Vagina (tissue), 2 donors: Measurements from ENCODE around the gene CGNL1. TPM values are rescaled to one million over a fixed set of nuclear protein-coding genes. Genes with fewer than 3 reads are reported as not detected.

ENCODE experiments used
- DNase-seq, 2 donors: peaks; one replicate each; pipeline ENCODE4 v3.0.0-alpha.2; 2017; ENCODE audit errors: extremely low spot score in 2 of 2
- H3K27ac ChIP-seq: fragments of 200-600 bp; sonication (generic); one replicate; pipeline ENCODE4 v1.5.1; 2019
- H3K27me3 ChIP-seq: fragments of 200-600 bp; sonication (generic); one replicate; pipeline ENCODE4 v1.5.1; 2019
- H3K36me3 ChIP-seq, 2 donors: fragments of 200-600 bp; sonication (generic); one replicate each; pipeline ENCODE4 v1.5.1; 2017 to 2019
- H3K4me1 ChIP-seq: fragments of 200-600 bp; sonication (generic); one replicate; pipeline ENCODE4 v1.5.1; 2019
- H3K4me3 ChIP-seq, 2 donors: fragments of 200-600 bp; sonication (generic); 1 replicate in 1 of 2; 2 replicates in 1 of 2; pipeline ENCODE4 v1.5.1; 2016 to 2019
- H3K9me3 ChIP-seq: fragments of 200-600 bp; sonication (generic); one replicate; pipeline ENCODE4 v1.5.1; 2019
- CTCF ChIP-seq, 3 experiments: fragments of 450-650 bp in 2 of 3; fragments of 200-600 bp in 1 of 3; sonication (generic) in 1 of 3; IDR thresholded peaks; one replicate each; pipeline ENCODE4 v1.5.1; 2017 to 2019; ENCODE audit warnings: antibody characterized with exemption in 3 of 3, mild to moderate bottlenecking in 2 of 3, moderate library complexity in 2 of 3
- POLR2A ChIP-seq, 2 donors: fragments of 450-650 bp; IDR thresholded peaks; one replicate each; pipeline ENCODE4 v1.6.1; 2017; ENCODE audit warnings: antibody characterized with exemption in 2 of 2, mild to moderate bottlenecking in 2 of 2, moderate library complexity in 2 of 2
- POLR2AphosphoS5 ChIP-seq, 2 donors: sonication (generic); formaldehyde crosslinking; IDR thresholded peaks; one replicate each; pipeline ENCODE4 v1.9.0; 2017; ENCODE audit warnings: antibody characterized with exemption in 2 of 2, mild to moderate bottlenecking in 2 of 2, low read depth in 1 of 2; ENCODE audit not compliant: insufficient read depth in 1 of 2
- intact Hi-C: fragments of 100-400 bp; cut with DNase I; formaldehyde crosslinking; loops from one replicate; pipeline ENCODE4 v1.15.1; 2023
- total RNA-seq: library from RNA; depleted of rRNA; stranded (reverse); fragments of >200 nt; gene quantifications from one replicate; pipeline ENCODE4 v1.2.3, GENCODE V29; 2016

Gene CGNL1
- total RNA-seq, 1 donor from 2014 or later: 38.3 TPM

- Histone ChIP-seq H3K4me3 (no peak overlapping the region), H3K27me3 (no peaks in the 10 kb centered on the region), H3K27ac (no peak overlapping the region), H3K9me3 (no peaks in the 10 kb centered on the region), H3K36me3 (no peaks in the 10 kb centered on the region), H3K4me1 (no peaks in the 10 kb centered on the region)
- no peak for DNase-seq
- intact Hi-C loops: loop anchor here (5.0 kb wide), 1 partner anchor 179 kb away; no protein-coding TSS in a partner anchor
- no peak for TF ChIP-seq CTCF (IDR thresholded peaks at IDR 0.05)
- TF ChIP-seq POLR2A (IDR thresholded peaks at IDR 0.05): no peak
- no peak for TF ChIP-seq POLR2AphosphoS5 (IDR thresholded peaks at IDR 0.05; ENCODE audit: insufficient read depth in 1 of 2, low read depth in 1 of 2)
Measured at GRCh38 chr15:57343048-57343447, 33.3 kb upstream of the CGNL1 start.

GRCh38 chr15:57343498-57343897 is 32.8 kb upstream of the CGNL1 start:
- H3K4me1 ChIP-seq: no peaks in the 10 kb centered on the region
- no peak overlapping the region for H3K4me3 ChIP-seq
- DNase-seq: no peak
- intact Hi-C loops: loop anchor here (5.0 kb wide), 1 partner anchor 179 kb away; no protein-coding TSS in a partner anchor
- H3K27me3 ChIP-seq: no peaks in the 10 kb centered on the region
- no peak overlapping the region for H3K27ac ChIP-seq
- no peaks in the 10 kb centered on the region for H3K9me3 ChIP-seq
- no peaks in the 10 kb centered on the region for H3K36me3 ChIP-seq
- TF ChIP-seq POLR2A (IDR thresholded peaks at IDR 0.05): no peak
- no peak for TF ChIP-seq CTCF (IDR thresholded peaks at IDR 0.05)
- no peak for TF ChIP-seq POLR2AphosphoS5 (IDR thresholded peaks at IDR 0.05; ENCODE audit: insufficient read depth in 1 of 2, low read depth in 1 of 2)

GRCh38 chr15:57344282-57344681 is 32.0 kb upstream of the CGNL1 start:
- intact Hi-C loops: loop anchor here (5.0 kb wide), 1 partner anchor 178 kb away; no protein-coding TSS in a partner anchor
- no peaks in the 10 kb centered on the region for H3K9me3 ChIP-seq
- DNase-seq: no peak
- no peaks in the 10 kb centered on the region for H3K27me3 ChIP-seq
- TF ChIP-seq POLR2AphosphoS5 (IDR thresholded peaks at IDR 0.05; ENCODE audit: insufficient read depth in 1 of 2, low read depth in 1 of 2) (no peak), CTCF (IDR thresholded peaks at IDR 0.05) (no peak), POLR2A (IDR thresholded peaks at IDR 0.05) (no peak)
- H3K27ac ChIP-seq: no peak overlapping the region
- no peaks in the 10 kb centered on the region for H3K4me1 ChIP-seq
- H3K36me3 ChIP-seq: no peaks in the 10 kb centered on the region
- H3K4me3 ChIP-seq: no peak overlapping the region

- no peak for DNase-seq
- Histone ChIP-seq H3K27ac (no peak overlapping the region), H3K27me3 (no peaks in the 10 kb centered on the region), H3K36me3 (no peaks in the 10 kb centered on the region), H3K4me1 (no peaks in the 10 kb centered on the region), H3K9me3 (no peaks in the 10 kb centered on the region), H3K4me3 (no peak overlapping the region)
- TF ChIP-seq POLR2AphosphoS5 (IDR thresholded peaks at IDR 0.05; ENCODE audit: insufficient read depth in 1 of 2, low read depth in 1 of 2) (no peak), POLR2A (IDR thresholded peaks at IDR 0.05) (no peak), CTCF (IDR thresholded peaks at IDR 0.05) (no peak)
- intact Hi-C loops: no loop called here
Measured at GRCh38 chr15:57345584-57345983, 30.7 kb upstream of the CGNL1 start.

GRCh38 chr15:57348081-57348480 is 28.2 kb upstream of the CGNL1 start:
- intact Hi-C loops: no loop called here
- H3K27me3 ChIP-seq: no peaks in the 10 kb centered on the region
- TF ChIP-seq POLR2AphosphoS5 (IDR thresholded peaks at IDR 0.05; ENCODE audit: insufficient read depth in 1 of 2, low read depth in 1 of 2) (no peak), CTCF (IDR thresholded peaks at IDR 0.05) (no peak), POLR2A (IDR thresholded peaks at IDR 0.05) (no peak)

More at GRCh38 chr15:57348081-57348480, 28.2 kb upstream of the CGNL1 start:
- no peaks in the 10 kb centered on the region for H3K4me1 ChIP-seq
- no peak overlapping the region for H3K4me3 ChIP-seq
- no peaks in the 10 kb centered on the region for H3K36me3 ChIP-seq
- H3K27ac ChIP-seq: no peak overlapping the region
- H3K9me3 ChIP-seq: no peaks in the 10 kb centered on the region
- no peak for DNase-seq
